HG03175 (cell line): ENCODE results near the gene RAE1.
A peak's percentile ranks its signal among the peaks of the same experiment; 100 is the strongest.

Source experiments
- ATAC-seq: cut with Tn5 transposase; IDR thresholded peaks from one replicate; pipeline ENCODE4 v1.9.1; 2021; ENCODE audit warnings: mild to moderate bottlenecking, moderate library complexity; ENCODE audit not compliant: unreplicated experiment

Gene RAE1

DNA sequence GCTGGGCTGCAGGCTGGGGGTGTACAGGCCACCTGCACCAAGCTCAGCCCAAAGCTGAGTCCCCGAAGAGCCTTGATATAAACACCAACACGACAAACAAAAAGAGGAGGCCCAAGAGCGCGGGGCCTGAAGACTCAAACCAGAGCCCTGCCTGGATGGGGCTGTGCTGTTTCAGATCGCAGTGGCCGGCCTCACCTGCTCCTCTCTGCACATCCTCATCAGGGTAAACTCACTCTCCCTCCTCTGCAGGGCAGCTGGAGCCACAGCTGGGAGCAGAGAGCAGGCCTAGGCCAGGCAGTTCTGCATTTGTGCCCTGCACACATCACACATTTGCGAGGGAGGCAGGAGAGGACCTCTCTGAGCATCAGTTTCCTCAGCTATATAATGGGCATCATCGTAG lies 36.4 kb downstream of the RAE1 start:
- no peak for ATAC-seq

DNA sequence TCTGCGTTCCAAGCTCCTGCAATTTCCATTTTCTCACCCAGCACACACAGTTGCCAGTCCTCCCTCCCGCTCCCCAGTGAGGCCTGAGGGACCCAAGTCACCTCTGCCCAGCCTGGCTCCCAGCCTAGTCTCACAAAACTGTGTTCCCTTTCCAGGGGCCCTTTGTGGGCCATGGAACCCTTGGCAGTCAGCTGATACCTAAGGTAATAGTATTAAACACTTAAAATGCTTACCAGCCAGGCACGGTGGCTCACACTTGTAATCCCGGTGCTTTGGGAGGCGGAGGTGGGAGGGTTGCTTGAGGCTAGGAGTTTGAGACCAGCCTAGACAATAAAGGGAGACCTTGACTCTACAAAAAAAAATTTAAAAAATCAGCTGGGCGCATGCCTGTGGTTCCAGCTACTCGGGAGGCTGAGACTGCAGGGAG lies 36.9 kb downstream of the RAE1 start:
- no peak for ATAC-seq

DNA sequence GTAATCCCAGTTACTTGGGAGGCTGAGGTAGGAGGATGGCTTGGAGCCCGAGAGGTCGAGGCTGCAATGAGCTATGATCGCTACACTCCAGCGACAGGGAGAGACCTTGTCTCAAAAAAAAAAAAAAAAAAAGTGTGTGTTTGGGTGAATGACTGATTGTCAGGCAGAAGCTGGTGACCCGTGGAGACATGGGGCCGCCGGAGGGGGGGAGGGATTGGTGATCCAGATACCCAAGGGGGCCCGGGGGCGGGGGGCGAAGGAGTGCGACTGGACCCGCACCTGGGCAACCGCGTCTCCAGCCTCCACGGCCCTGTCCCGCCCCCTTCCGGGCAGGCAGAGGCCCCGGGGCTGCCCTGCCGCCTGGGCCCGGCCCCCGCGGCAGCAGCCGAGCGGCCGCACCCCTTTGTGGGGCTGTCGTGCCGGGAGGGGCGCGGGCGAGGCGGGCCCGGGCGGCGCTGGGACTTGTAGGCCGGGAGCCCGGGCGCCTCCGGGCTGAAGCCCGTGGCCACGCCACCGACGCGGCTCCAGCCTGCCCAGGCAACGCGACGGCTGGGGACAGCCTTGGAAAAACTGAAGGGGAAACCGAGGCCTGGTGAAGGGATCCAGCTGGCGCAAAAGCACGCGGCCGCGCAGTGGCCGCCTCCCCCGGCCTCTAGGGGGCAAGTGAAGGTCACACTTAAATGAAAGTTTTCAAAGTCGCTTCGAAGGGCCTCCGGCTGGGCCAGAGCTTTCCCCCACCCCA lies 38.1 kb downstream of the RAE1 start:
- ATAC-seq = no peak

DNA sequence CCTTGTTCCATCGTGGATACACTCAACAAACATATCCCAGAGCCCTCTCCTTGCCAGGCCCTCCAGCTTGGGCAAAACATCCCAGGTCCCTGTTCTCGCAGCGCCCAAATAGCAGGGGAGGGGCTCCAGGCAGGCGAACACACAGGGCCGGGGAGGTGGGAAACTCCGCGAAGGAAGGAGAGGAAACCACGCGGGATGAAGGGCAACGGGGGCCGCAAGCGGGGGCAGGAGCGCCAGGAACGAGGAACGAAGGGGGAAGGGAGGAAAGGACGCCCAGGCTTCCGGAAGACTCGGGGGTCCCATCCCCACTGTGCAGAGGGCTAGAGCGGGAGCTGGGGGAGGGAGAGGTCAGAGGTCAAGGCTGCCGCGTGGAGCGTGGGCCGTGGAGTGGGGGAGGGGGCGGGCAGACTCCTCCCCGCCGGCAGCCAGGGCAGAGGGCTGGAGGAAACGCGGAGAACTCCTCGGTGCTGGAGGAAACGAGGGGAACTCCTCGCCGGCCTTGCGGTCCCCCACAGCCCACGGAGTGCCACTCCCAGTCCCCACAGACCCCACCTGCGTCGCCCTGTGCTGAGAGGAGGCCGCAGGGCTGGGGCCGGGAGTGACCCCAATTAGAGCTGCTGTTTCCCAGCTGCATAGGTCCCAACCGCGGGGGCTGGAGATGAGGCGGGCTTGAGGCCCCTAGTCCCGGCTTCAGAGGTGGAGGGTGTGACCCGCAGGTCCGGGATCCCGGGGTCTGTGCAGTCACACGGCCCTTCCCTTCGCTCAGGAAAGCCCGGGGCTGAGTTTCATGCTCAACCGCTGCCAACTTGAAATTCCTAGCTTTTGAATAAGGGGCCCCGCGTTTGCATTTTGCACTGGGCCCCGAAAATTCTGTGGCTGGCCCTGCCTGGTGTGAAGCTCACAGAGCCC lies 38.9 kb downstream of the RAE1 start:
- no peak for ATAC-seq

DNA sequence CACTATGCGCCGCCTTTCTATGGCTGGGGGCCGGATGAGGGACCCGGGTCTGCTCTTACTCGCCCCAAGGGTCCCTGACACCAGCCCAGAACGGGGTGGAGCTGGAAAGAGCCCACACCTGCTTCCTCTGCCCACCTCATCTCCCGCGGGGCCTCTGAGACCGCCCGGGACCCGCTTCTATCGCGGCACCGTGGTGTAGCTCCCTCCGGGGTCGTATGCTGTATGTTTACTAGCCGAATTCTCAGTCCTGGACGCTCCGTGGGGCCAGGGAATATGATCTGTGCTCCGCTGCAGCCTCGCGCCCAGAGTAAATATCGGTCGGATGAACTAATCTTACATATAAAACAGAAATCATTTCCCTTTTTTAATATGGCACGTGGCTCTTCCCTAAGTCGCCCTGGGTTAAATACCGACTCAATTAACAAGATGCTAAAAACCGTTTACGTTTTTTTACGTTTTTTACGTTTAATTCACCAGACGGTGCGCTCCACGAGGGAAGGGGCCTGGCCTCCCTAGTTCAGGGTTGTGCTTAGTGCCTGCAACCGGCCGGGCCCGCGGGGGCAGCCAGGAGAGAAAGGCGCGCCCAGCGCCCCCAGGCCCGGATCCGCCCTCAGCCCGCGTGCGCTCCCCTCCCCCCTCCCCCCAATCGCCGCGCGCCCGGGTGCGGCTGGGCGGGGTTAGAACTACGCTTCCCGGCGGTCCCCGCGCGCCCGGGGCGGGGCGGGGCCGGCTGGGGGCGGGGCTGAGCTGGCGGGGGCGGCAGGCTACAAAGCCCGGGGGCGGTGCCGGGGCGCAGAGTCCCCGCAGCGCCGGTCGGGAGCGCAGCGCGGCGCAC lies 39.8 kb downstream of the RAE1 start, which contains the start of gene RBM38:
TSS of gene RBM38 (plus strand) at position 793 of the 835 bp plus-strand sequence. CDS start 186 bp downstream, outside the sequence.
- peak; percentile 51 for ATAC-seq

DNA sequence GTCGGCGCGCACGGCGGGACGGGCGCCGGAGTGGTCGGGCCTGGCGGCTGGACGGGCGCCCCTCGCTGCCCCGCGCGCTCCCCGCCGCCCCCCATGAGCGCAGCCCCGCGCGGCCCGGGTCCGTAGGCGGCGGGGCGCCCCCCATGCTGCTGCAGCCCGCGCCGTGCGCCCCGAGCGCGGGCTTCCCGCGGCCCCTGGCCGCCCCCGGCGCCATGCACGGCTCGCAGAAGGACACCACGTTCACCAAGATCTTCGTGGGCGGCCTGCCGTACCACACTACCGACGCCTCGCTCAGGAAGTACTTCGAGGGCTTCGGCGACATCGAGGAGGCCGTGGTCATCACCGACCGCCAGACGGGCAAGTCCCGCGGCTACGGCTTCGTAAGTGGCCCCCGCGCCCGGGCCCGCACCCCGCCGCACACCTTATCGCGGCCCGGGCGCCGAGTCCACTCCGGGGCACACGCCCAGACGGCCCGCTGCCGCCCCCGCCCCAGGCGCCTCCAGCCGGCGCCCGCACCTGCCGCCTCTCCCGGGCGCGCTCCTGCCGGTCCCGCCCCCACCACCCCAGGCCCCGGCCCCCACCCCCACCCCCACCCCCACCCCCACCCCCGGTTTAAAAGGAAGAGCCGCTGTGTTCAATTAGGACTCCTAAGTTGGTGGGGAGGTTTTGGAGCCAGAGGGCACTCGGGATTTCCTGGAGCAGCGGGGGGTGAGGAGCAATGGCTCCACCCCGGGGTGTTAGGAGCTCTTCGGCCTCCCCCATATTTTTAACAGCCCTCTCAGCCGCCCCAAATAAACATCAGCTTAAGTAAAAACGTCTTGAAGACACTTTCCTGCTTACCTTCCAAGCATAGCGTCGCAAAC lies 40.6 kb downstream of the RAE1 start:
- ATAC-seq = peak; percentile 9

DNA sequence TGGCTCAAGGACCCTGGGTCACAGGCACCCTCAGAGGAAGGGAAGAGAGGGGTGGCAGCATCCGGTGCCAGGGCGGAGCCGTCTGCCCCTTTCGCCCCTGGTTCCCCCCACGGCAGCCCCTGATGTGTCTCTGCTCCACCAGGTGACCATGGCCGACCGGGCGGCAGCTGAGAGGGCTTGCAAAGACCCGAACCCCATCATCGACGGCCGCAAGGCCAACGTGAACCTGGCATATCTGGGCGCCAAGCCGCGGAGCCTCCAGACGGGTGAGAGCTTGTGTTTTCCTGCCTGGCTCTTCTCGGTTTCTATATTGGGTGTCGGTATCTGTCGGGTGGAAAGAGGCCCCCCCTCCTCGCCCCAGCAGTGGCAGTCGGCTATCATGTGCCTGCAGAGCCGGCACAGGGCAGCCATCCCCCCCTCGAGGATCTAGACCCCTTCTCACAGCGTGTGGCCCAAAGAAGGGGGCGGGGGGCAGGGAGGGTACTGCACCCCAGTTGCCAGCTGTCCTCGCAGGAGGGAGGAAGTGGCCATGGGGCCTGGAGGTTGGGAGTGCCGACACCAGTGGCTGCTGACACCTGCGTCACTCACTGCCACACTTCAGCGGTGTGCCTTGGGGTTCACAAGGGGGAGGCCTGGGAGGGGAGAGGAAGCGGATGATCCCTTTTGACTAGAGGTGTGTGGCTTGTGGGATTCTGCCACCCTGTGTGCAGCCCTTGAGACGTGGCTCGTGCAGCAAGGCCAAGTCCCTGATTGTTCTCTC lies 41.6 kb downstream of the RAE1 start:
- peak; percentile 25 for ATAC-seq

DNA sequence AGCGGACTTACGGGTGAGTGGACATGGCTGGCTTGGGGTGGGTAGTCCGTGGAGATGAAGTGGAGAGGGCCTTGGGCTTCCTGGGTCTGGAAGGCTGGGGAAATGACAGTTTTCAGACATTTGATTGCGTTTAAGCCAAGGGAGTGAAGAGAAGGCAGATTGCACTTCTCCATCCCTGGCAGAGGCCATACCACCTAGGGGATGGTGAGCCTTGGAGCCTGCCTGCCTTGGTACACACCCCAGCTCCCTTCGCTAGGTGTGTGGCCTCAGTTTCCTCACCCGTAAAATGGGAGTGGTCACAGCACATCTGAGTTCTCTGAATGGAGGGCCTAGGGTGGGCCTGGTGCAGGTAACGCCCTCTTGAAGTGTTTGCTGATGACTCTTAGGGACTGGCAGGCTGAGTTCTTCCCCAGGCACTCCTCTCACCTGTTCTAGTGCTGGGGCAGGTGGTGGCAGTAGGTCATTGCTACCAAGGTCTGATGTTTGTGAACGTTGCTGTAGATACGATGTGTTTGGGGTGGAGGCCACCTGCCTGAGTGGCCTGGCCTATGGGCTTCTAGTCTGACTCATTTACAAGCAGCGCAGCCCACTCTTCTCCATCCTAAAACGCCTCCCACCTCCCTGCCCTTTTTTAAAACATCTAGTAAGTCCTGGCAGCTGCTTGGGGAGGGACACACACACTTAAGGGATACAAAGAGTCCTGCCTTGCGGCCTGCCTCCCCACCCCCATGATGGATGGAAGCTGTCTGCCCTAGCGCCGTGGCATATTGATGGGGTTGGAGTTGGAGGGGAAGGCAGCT lies 42.5 kb downstream of the RAE1 start:
- ATAC-seq = no peak

DNA sequence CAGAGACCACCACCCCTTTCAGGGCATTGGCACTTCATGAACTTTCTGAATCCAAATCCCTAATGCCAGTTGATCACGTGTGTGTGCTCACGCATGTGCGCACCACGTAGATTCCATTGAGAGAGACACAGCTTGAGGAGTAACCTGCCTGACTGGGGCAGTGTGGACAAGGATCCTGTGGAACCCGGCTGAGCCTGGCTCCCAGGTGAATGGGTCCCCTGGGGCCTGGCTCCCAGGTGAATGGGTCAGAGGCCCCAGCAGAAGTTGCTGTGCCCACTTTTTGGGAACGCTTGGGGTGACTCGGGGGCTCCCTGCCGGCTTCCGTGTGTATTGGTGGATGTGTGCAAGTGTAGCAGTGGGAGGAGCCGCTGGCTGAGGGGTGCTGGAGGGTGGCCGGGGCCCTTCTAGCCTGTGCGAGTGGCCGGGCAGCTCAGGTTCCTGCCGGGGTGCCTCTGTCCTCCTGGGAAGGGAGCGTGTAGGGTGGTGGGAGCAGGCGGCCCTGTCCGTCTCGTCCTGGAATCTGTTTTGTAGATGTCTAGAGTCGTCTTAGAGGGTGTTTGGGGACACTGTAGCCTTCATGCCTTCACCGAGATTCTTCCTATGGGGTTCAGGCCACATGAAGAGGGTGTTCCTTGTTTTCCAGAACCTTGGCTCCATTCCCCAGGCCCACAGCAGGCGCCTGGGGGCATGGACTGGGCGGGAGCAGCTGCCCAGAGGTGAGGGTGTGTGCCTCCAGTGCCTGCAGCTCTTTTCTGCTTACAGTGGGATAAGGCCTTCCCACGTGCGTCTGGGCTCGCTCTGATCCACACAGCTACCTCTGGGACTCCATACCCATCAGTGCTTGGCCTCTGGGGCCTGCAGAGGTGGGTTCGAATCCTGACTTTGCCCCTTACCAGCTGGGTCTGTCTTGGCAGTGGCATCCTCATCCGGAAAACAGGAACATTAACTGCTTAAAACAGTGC lies 43.3 kb downstream of the RAE1 start:
- no peak for ATAC-seq

DNA sequence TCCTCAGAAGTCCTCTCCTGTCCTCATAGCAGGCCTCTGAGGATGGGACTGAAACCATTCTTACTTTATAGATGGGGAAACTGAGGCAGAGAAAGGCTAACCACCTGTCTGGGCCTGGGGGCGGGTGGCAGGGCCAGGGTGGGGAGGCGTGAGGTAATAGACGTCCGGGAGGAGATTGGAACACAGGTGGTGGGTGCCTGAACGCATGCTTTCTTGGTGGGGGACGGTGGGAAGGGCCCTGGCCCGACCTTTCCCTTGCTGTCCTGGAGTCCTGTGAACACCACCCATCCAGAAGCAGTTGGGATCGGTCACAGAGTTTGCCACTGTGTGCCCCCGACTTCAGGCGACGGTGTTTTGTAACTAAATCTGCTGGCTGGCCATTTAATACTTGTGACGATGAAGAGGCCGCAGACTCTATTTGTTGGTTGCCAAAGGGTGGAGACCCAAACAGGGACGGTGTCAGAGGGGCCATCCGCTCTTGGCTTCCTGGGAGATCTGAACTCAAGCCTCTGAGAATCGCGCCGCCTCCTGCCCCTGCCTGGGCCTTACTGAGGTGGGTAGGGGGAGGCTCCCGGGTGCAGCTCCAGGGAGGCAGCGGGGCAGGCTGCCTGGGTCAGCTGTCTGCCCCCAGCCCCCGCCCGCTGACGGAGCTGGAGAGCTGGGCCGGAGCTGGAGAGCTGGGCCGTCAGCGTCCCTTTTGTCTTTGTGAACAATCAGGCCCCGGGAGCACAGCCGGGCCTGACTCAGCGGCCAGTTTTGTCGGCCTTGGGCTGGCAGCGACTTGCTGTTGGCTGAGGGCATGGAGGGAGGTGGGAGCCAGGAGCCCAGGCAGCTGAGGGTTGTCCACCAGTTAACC lies 44.3 kb downstream of the RAE1 start:
- ATAC-seq = no peak

DNA sequence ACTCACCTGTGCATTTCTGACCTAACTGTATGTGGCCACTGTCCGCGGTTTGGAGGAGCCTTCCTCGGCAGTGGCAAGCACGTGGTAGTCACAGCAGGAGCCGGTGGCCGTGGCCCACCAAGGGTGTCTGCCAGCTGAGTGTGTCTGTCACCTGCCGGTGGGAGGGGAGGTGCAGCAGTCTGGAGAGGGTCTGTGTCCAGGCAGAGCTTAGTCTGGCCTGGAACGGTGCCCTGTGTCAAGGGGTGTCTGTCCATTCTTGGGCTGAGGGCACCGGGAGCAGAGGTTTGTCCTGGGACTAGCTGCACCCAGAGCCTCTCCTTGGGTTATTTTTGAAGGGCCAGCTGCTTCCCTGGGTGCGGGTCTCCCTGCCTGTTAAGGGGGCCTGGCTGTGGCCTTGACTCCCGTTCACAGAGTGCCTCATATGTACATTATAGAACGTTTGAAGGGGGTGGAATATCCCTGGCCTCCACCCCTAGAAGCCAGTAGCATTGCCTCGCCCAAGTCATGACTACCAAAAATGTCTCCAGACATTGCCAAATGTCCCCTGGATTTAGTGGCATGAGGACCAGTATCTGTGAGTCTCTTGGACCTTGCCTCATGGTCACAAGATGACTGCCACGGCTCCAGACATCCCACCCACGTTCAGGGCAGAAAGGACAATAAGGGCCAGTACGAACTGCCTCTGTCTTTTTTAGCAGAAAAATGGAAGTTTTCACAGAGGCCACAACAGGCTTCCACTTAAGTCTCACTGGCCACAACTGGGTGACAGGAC lies 45.3 kb downstream of the RAE1 start:
- no peak for ATAC-seq

DNA sequence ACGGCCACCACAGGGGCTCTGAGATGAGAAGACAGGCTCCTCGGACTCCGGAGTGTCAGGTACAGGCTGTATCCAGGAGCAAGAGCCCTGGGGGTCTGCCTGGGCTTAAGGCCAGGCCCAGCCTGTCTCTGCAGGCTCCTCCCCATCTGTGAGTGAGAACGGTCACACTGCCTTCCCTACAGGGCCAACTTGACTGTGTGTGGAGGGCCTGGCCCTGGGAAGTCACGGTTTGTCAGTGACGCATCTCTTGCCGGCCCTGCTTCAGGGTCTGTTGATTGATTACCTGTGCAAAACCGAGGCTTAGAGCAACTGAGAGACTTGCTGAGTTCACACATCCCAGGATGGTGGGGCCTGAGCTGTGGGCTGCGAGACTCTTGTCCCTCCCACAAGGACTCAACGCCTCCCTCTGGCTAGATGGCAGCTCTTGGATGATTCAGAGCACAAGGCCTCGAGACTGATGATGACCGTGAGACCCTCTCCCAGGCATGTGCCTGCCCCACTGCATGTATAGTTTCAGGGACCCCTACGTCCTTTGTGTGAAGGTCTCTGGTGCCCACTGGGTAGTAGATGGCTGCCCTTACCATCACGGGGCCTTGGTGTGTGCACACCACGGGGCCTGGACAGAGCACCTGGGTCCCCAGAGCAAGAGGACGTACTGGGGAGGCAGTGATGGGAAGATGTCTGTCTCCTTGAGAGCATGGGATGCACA lies 46.1 kb downstream of the RAE1 start:
- no peak for ATAC-seq

DNA sequence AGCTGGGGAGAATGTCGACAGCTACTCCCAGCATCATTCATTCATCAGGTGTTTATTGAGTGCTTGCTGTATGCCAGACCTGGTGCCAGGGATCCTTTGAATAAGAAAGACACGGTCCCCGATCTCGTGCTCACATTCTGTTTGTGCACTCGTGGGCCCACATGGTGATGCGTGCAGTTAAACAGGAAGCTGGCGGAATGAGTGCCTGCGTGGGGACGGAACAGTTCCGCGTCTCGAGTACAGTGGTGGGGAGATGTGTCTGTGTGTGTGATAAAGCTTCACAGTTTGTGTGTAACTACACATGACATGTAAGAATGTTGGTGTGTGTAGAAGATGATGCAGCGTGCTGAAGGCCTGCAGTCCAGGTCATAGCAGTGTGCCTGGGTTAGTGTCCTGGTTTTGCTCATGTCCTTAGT lies 46.6 kb downstream of the RAE1 start:
- peak; percentile 6 for ATAC-seq

DNA sequence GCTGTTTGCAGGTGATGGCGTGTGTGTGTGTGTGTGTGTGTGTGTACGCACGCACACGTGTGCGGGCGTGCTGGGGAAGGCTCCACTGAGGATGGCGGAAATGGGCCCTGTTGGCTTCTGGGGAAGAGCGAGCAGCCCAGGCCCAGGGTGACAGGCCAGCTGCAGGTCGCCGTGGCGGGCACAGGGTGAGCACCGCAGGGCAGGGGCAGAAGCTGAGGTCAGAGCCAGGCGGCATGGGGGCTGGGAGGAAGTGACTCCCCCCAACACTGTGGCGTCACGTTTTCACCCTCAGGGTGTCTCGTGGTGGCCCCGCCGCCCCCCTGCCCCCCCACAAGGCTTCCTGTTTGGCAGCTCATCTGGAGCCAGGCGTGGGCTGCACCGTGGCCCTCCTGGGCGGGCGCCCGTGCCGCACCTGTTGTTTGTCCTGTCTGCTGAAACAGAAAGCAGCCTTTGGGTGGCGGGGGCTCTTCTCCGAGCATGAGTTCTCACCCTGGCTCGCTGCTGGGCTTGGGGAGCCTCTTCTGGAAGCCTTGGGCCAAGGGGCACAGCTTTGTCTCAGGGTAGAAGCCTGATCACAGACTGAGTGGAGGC lies 47.3 kb downstream of the RAE1 start:
- peak; percentile 63 for ATAC-seq
